Thyroid gland (tissue), 4 donors: ENCODE measurements around the gene EHBP1. TPM values are rescaled to one million over a fixed set of nuclear protein-coding genes. Genes with fewer than 3 reads are reported as not detected.

Experiments used
- DNase-seq, 2 donors: peaks; one replicate each; pipeline ENCODE4 v3.0.0-alpha.2; 2019
- H3K27ac ChIP-seq, 3 donors: fragments of 200-600 bp; sonication (generic); 1 replicate in 2 of 3; 2 replicates in 1 of 3; pipeline ENCODE4 v1.5.1; 2016 to 2019; ENCODE audit warnings: mild to moderate bottlenecking in 1 of 3, moderate library complexity in 1 of 3
- H3K27me3 ChIP-seq: fragments of 200-600 bp; sonication (generic); one replicate; pipeline ENCODE4 v1.5.1; 2019
- H3K36me3 ChIP-seq, 2 donors: fragments of 200-600 bp; sonication (generic); one replicate each; pipeline ENCODE4 v1.5.1; 2016 to 2019
- H3K4me1 ChIP-seq, 2 donors: fragments of 200-600 bp; sonication (generic); one replicate each; pipeline ENCODE4 v1.5.1; 2017 to 2019
- H3K4me3 ChIP-seq, 3 donors: fragments of 200-600 bp; sonication (generic); replicated peaks in 1 of 3; 1 replicate in 2 of 3; 2 replicates in 1 of 3; pipeline ENCODE4 v1.5.1; 2016; ENCODE audit warnings: mild to moderate bottlenecking in 1 of 3
- H3K9me3 ChIP-seq: fragments of 200-600 bp; sonication (generic); one replicate; pipeline ENCODE4 v1.5.1; 2017
- CTCF ChIP-seq, 6 experiments: fragments of 200-600 bp in 3 of 6; fragments of 450-650 bp in 3 of 6; sonication (generic) in 3 of 6; IDR thresholded peaks; one replicate each; pipeline ENCODE4 v1.5.1; 2016 to 2019; ENCODE audit warnings: antibody characterized with exemption in 6 of 6, mild to moderate bottlenecking in 2 of 6, inconsistent platforms in 1 of 6, moderate library complexity in 1 of 6
- POLR2A ChIP-seq, 2 donors: fragments of 450-650 bp; IDR thresholded peaks; one replicate each; pipeline ENCODE4 v1.6.1; 2017; ENCODE audit warnings: antibody characterized with exemption in 2 of 2, mild to moderate bottlenecking in 2 of 2, moderate library complexity in 1 of 2
- WGBS, 2 donors: methylation state at CpG; one replicate each; pipeline ENCODE4 v1.1.5; 2017; 5-methylcytosine and 5-hydroxymethylcytosine counted together
- intact Hi-C: fragments of 100-400 bp; cut with DNase I; formaldehyde crosslinking; loops from one replicate; pipeline ENCODE4 v1.15.1; 2023
- total RNA-seq, 4 donors: library from RNA; depleted of rRNA; stranded (reverse); fragments of >200 nt; gene quantifications; one replicate each; pipeline ENCODE4 v1.2.3, GENCODE V29; 2016

EHBP1 gene
- total RNA-seq, 4 donors from 2014 or later, result 49.9 to 68.8 (median 57.0) TPM

GRCh38 chr2:62686012-62686685, 19.4 kb upstream of the EHBP1 start:
- Histone ChIP-seq H3K27ac (no peak overlapping the region), H3K27me3 (no peaks in the 10 kb centered on the region), H3K4me1 (no peaks in the 10 kb centered on the region), H3K9me3 (no peaks in the 10 kb centered on the region), H3K36me3 (no peaks in the 10 kb centered on the region), H3K4me3 (no peak overlapping the region)
- no peak for DNase-seq
- intact Hi-C loops, result no loop called here
- 37 to 38% methylated on average over 4 of the region's 4 CpGs for WGBS, 2 donors
- TF ChIP-seq CTCF (IDR thresholded peaks at IDR 0.05) (no peak), POLR2A (IDR thresholded peaks at IDR 0.05) (no peak)

DNA sequence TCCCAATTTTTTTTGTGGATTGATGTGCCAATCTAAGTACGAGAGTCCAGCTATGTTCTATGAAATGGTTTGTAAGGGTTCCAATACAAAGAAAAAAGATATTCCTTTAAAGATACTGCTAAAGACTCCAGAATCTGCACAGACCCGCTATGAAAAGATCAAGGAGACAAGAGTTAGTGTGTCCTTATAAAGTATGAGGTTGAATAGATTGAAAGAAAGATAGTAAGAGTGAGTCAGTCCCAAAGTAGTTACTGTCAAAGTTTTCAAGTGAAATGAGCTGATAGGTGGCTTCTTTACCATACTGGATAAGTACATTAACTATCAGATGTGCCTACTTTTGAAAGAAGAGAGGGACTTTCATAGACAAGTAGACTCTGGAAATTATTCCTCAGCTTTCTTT, 17.9 kb upstream of the EHBP1 start:
- intact Hi-C loops, result no loop called here
- no peaks in the 10 kb centered on the region for H3K4me1 ChIP-seq
- no peaks in the 10 kb centered on the region for H3K9me3 ChIP-seq
- H3K4me3 ChIP-seq, result no peak overlapping the region
- TF ChIP-seq CTCF (IDR thresholded peaks at IDR 0.05) (no peak), POLR2A (IDR thresholded peaks at IDR 0.05) (no peak)
- no peaks in the 10 kb centered on the region for H3K36me3 ChIP-seq
- H3K27me3 ChIP-seq, result no peaks in the 10 kb centered on the region
- 69 to 96% methylated on average over 2 of the region's 2 CpGs for WGBS, 2 donors
- DNase-seq, result no peak
- no peak overlapping the region for H3K27ac ChIP-seq

- H3K27me3 ChIP-seq, result no peaks in the 10 kb centered on the region
- no peak overlapping the region for H3K27ac ChIP-seq
- no peak overlapping the region for H3K4me3 ChIP-seq
- DNase-seq, result no peak
- TF ChIP-seq CTCF (IDR thresholded peaks at IDR 0.05), result no peak
- no peak for TF ChIP-seq POLR2A (IDR thresholded peaks at IDR 0.05)
- intact Hi-C loops, result no loop called here
- H3K36me3 ChIP-seq, result no peaks in the 10 kb centered on the region
- H3K4me1 ChIP-seq, result no peaks in the 10 kb centered on the region
- H3K9me3 ChIP-seq, result no peaks in the 10 kb centered on the region
- WGBS, 2 donors, result 58 to 59% methylated on average over 1 of the region's 1 CpG
Measured at GRCh38 chr2:62688771-62689170, 16.7 kb upstream of the EHBP1 start.

GRCh38 chr2:62691186-62691585, 14.3 kb upstream of the EHBP1 start:
- intact Hi-C loops, result no loop called here
- no peaks in the 10 kb centered on the region for H3K4me1 ChIP-seq
- H3K27ac ChIP-seq, result no peak overlapping the region
- H3K9me3 ChIP-seq, result no peaks in the 10 kb centered on the region
- DNase-seq, result no peak
- no peaks in the 10 kb centered on the region for H3K27me3 ChIP-seq
- TF ChIP-seq POLR2A (IDR thresholded peaks at IDR 0.05), result no peak
- TF ChIP-seq CTCF (IDR thresholded peaks at IDR 0.05), result no peak
- H3K36me3 ChIP-seq, result no peaks in the 10 kb centered on the region
- 73 to 75% methylated on average over 2 of the region's 2 CpGs for WGBS, 2 donors
- H3K4me3 ChIP-seq, result no peak overlapping the region

GRCh38 chr2:62692225-62692624, 13.3 kb upstream of the EHBP1 start:
- no peaks in the 10 kb centered on the region for H3K9me3 ChIP-seq
- H3K27me3 ChIP-seq, result no peaks in the 10 kb centered on the region
- H3K4me1 ChIP-seq, result no peaks in the 10 kb centered on the region
- no peak overlapping the region for H3K27ac ChIP-seq
- intact Hi-C loops, result no loop called here
- H3K36me3 ChIP-seq, result no peaks in the 10 kb centered on the region
- TF ChIP-seq CTCF (IDR thresholded peaks at IDR 0.05) (no peak), POLR2A (IDR thresholded peaks at IDR 0.05) (no peak)
- no peak overlapping the region for H3K4me3 ChIP-seq
- no peak for DNase-seq
